A673 (cell line): ENCODE data around the gene GPR39.

ENCODE experiments used
- CTCF ChIP-seq: fragments of 300-800, 200-600 bp; sonication (generic); conservative IDR thresholded peaks from 2 replicates; pipeline ENCODE4 v1.5.1; 2017; ENCODE audit warnings: low read depth, mild to moderate bottlenecking, antibody characterized with exemption, low read length, moderate library complexity, mixed read lengths
- EZH2 ChIP-seq: fragments of 200-600 bp; sonication (generic); IDR thresholded peaks from 2 replicates; pipeline ENCODE4 v1.6.1; 2017; ENCODE audit warnings: borderline replicate concordance, low read depth, mild to moderate bottlenecking, mixed read lengths, antibody characterized with exemption, low read length; ENCODE audit not compliant: poor library complexity, severe bottlenecking

GRCh38 chr2:132460781-132461180, 44.2 kb downstream of the GPR39 start:
- TF ChIP-seq CTCF, result no peak
- no peak for TF ChIP-seq EZH2
